HepG2 (cell line): ENCODE data around the gene DYNC1I2. TPM values are rescaled to one million over a fixed set of nuclear protein-coding genes. Genes with fewer than 3 reads are reported as not detected.
A peak's percentile ranks its signal among the peaks of the same experiment; 100 is the strongest.

Experiments used
- ATAC-seq: fragments of 200-7000 bp; cut with Tn5 transposase; 3 replicates; pipeline ENCODE4 v1.9.1; 2020; ENCODE audit warnings: mild to moderate bottlenecking, moderate library complexity
- BruUV-seq: library from RNA; stranded (reverse); fragments of 400-500 nt; replicated peaks from 2 replicates; lab custom pipeline; 2021; lab: Mats Ljungman, UMichigan
- CTCF ChIA-PET: fragments of 300-600 bp; formaldehyde crosslinking; extraction: SDS; loops from one replicate; lab custom pipeline; 2021; ENCODE audit warnings: low total read pairs, inconsistent platforms, low intra/inter-chr PET ratio; lab: Yijun Ruan, JAX
- POLR2A ChIA-PET: fragments of 350-600 bp; sonication (Branson Sonifier 250); formaldehyde crosslinking; loops from one replicate; lab custom pipeline; 2020; ENCODE audit warnings: antibody characterized with exemption, inconsistent platforms; lab: Yijun Ruan, JAX
- DNase-seq: peaks from one replicate; pipeline ENCODE4 v3.0.0-alpha.2; 2015; ENCODE audit warnings: low spot score
- FAIRE-seq: peaks from 3 replicates; lab custom pipeline; 2011; peaks lifted over from hg19 to GRCh38; lab: Jason Lieb, UNC
- H2AFZ ChIP-seq: one replicate; pipeline ENCODE4 v1.6.1; 2011; ENCODE audit warnings: low read length, inconsistent platforms
- H3K27ac ChIP-seq: fragments of 300-600 bp; 3 replicates; pipeline ENCODE4 v1.8.0; 2011; ENCODE audit warnings: mixed run types, mild to moderate bottlenecking, mixed read lengths, low read length, inconsistent platforms; ENCODE audit not compliant: insufficient read depth; ENCODE audit errors: extremely low read length
- H3K27me3 ChIP-seq, 2 experiments: fragments of 200-600 bp in 1 of 2; 2 replicates in 1 of 2; 3 replicates in 1 of 2; pipeline versions ENCODE4 v1.6.0 to v1.8.0; 2011; ENCODE audit warnings: low read length in 2 of 2, mild to moderate bottlenecking in 2 of 2, moderate library complexity in 2 of 2, inconsistent platforms in 1 of 2; ENCODE audit not compliant: insufficient read depth in 2 of 2, control insufficient read depth in 1 of 2
- H3K36me3 ChIP-seq, 2 experiments: fragments of 200-600 bp in 1 of 2; replicated peaks in 1 of 2; 2 replicates in 1 of 2; 3 replicates in 1 of 2; pipeline versions ENCODE4 v1.5.1 to v1.8.0; 2011; ENCODE audit warnings: low read length in 2 of 2, inconsistent platforms in 1 of 2; ENCODE audit not compliant: insufficient read depth in 2 of 2, control insufficient read depth in 1 of 2
- H3K4me1 ChIP-seq: 2 replicates; pipeline ENCODE4 v1.5.1; 2012; ENCODE audit warnings: low read length, inconsistent platforms; ENCODE audit not compliant: insufficient read depth
- H3K4me2 ChIP-seq: 2 replicates; pipeline ENCODE4 v1.6.0; 2011; ENCODE audit warnings: low read depth, low read length, inconsistent platforms
- H3K4me3 ChIP-seq, 3 experiments: fragments of 200-600 bp in 1 of 3; sonication (generic), shearing (Covaris generic) in 1 of 3; replicated peaks in 1 of 3; 2 replicates each; pipeline ENCODE4 v1.5.1; 2011 to 2016; ENCODE audit warnings: low read length in 3 of 3, inconsistent platforms in 2 of 3, low read depth in 2 of 3, mild to moderate bottlenecking in 2 of 3, control low read depth in 1 of 3, mixed read lengths in 1 of 3; ENCODE audit not compliant: insufficient read depth in 1 of 3
- H3K79me2 ChIP-seq: one replicate; pipeline ENCODE4 v1.6.1; 2011; ENCODE audit warnings: low read length, inconsistent platforms; ENCODE audit not compliant: insufficient read depth
- H3K9ac ChIP-seq: 2 replicates; pipeline ENCODE4 v1.6.0; 2011; ENCODE audit warnings: mild to moderate bottlenecking, low read depth, low read length, inconsistent platforms; ENCODE audit not compliant: insufficient read depth
- H3K9me3 ChIP-seq: 2 replicates; pipeline ENCODE4 v1.5.1; 2012; ENCODE audit warnings: mild to moderate bottlenecking, low read length
- H4K20me1 ChIP-seq: 2 replicates; pipeline ENCODE4 v1.6.0; 2011; ENCODE audit warnings: inconsistent platforms, mild to moderate bottlenecking, low read length, moderate library complexity; ENCODE audit not compliant: insufficient read depth
- ARNTL ChIP-seq: sonication (generic); formaldehyde crosslinking; IDR thresholded peaks from 2 replicates; pipeline ENCODE4 v1.4.0; 2020; ENCODE audit warnings: mild to moderate bottlenecking, missing genetic modification reagents
- CBX1 ChIP-seq: IDR thresholded peaks from one replicate; pipeline ENCODE4 v1.6.1; 2016; ENCODE audit warnings: antibody characterized with exemption, low read depth
- ERF ChIP-seq: IDR thresholded peaks from 2 replicates; pipeline ENCODE4 v1.6.1; 2018; ENCODE audit warnings: missing biosample characterization, missing genetic modification reagents
- FOXA3 ChIP-seq: IDR thresholded peaks from 2 replicates; pipeline ENCODE4 v1.6.1; 2016; ENCODE audit warnings: missing genetic modification reagents, missing compliant biosample characterization
- HIVEP1 ChIP-seq: sonication (generic); formaldehyde crosslinking; IDR thresholded peaks from 2 replicates; pipeline ENCODE4 v1.4.0; 2020; ENCODE audit warnings: mild to moderate bottlenecking, missing genetic modification reagents
- KDM5B ChIP-seq: sonication (generic); formaldehyde crosslinking; IDR thresholded peaks from 2 replicates; pipeline ENCODE4 v1.4.0; 2020; ENCODE audit warnings: missing genetic modification reagents, mild to moderate bottlenecking, borderline replicate concordance
- MXD3 ChIP-seq: IDR thresholded peaks from 2 replicates; pipeline ENCODE4 v1.6.1; 2016; ENCODE audit warnings: mild to moderate bottlenecking, missing biosample characterization, missing genetic modification reagents
- RCOR2 ChIP-seq: IDR thresholded peaks from 2 replicates; pipeline ENCODE4 v1.6.1; 2016; ENCODE audit warnings: missing biosample characterization, missing genetic modification reagents
- SMAD9 ChIP-seq: sonication (generic); formaldehyde crosslinking; IDR thresholded peaks from 2 replicates; pipeline ENCODE4 v1.5.1; 2020; ENCODE audit warnings: mild to moderate bottlenecking, missing genetic modification reagents
- SP140L ChIP-seq: sonication (generic); formaldehyde crosslinking; IDR thresholded peaks from 2 replicates; pipeline ENCODE4 v1.4.0; 2020; ENCODE audit warnings: missing genetic modification reagents, borderline replicate concordance
- SP2 ChIP-seq: sonication (generic); formaldehyde crosslinking; IDR thresholded peaks from 2 replicates; pipeline ENCODE4 v1.5.1; 2020; ENCODE audit warnings: mild to moderate bottlenecking, missing genetic modification reagents
- ZBTB38 ChIP-seq: sonication (generic); formaldehyde crosslinking; IDR thresholded peaks from 2 replicates; pipeline ENCODE4 v1.5.1; 2020; ENCODE audit warnings: mild to moderate bottlenecking, missing genetic modification reagents
- ZMYM3 ChIP-seq: sonication (generic); formaldehyde crosslinking; IDR thresholded peaks from 2 replicates; pipeline ENCODE4 v1.5.1; 2020; ENCODE audit warnings: mild to moderate bottlenecking, missing genetic modification reagents
- ZNF207 ChIP-seq: fragments of 450-650 bp; IDR thresholded peaks from 2 replicates; pipeline ENCODE4 v1.6.1; 2016; ENCODE audit warnings: antibody characterized with exemption, borderline replicate concordance
- ZSCAN22 ChIP-seq: sonication (generic); formaldehyde crosslinking; IDR thresholded peaks from 2 replicates; pipeline ENCODE4 v1.4.0; 2020; ENCODE audit warnings: mild to moderate bottlenecking, missing genetic modification reagents
- ZUFSP ChIP-seq: sonication (generic); formaldehyde crosslinking; IDR thresholded peaks from 2 replicates; pipeline ENCODE4 v1.9.0; 2021; ENCODE audit warnings: missing genetic modification reagents, mild to moderate bottlenecking, borderline replicate concordance
- WGBS: methylation state at CpG from one replicate; pipeline ENCODE4 v1.1.6; 2017; ENCODE audit warnings: low lambda C conversion rate; 5-methylcytosine and 5-hydroxymethylcytosine counted together
- in situ Hi-C: cut with HindIII; loops from 2 replicates; pipeline ENCODE4 v1.10.0; 2017; ENCODE audit warnings: low pct_unique_long_range_greater_than_20kb; ENCODE audit not compliant: extremely low pct_ligation_motif_present
- intact Hi-C: fragments of 100-400 bp; cut with micrococcal nuclease; formaldehyde crosslinking; loops from one replicate; pipeline ENCODE4 v1.10.0; 2022; ENCODE audit not compliant: unreplicated experiment
- polyA plus RNA-seq, 8 experiments: library from polyadenylated mRNA; depleted of rRNA in 3 of 8; stranded (reverse) in 7 of 8; unstranded in 1 of 8; fragments of >200 nt; fragmentation: Illumina TruSeq in 4 of 8; extraction: Trizol in 4 of 8; gene quantifications; 2 replicates each; pipeline versions ENCODE4 v1.2.1 to v1.2.3, GENCODE V29; 2011 to 2016; ENCODE audit warnings: low read depth in 4 of 8, missing spikeins in 1 of 8, mixed read lengths in 1 of 8; ENCODE audit not compliant: insufficient read depth in 1 of 8
- total RNA-seq, 5 experiments: library from RNA; depleted of rRNA; stranded (reverse); fragments of >200 nt; fragmentation: Illumina TruSeq; extraction: Trizol; gene quantifications; 2 replicates each; pipeline ENCODE4 v1.2.3, GENCODE V29; 2016; ENCODE audit warnings: low read depth in 1 of 5
- TF ChIP-seq, protein P1 (sequence below): sonication (generic); formaldehyde crosslinking; IDR thresholded peaks from 2 replicates; pipeline ENCODE4 v1.4.0; 2020; ENCODE audit warnings: missing genetic modification reagents, mild to moderate bottlenecking, borderline replicate concordance

Gene DYNC1I2
- total and polyA plus RNA-seq, 2 of the 13 experiments (the other 11 are each of a cell fraction or from before 2014, with no cell fraction given) = 84.0 to 99.8 TPM

DNA sequence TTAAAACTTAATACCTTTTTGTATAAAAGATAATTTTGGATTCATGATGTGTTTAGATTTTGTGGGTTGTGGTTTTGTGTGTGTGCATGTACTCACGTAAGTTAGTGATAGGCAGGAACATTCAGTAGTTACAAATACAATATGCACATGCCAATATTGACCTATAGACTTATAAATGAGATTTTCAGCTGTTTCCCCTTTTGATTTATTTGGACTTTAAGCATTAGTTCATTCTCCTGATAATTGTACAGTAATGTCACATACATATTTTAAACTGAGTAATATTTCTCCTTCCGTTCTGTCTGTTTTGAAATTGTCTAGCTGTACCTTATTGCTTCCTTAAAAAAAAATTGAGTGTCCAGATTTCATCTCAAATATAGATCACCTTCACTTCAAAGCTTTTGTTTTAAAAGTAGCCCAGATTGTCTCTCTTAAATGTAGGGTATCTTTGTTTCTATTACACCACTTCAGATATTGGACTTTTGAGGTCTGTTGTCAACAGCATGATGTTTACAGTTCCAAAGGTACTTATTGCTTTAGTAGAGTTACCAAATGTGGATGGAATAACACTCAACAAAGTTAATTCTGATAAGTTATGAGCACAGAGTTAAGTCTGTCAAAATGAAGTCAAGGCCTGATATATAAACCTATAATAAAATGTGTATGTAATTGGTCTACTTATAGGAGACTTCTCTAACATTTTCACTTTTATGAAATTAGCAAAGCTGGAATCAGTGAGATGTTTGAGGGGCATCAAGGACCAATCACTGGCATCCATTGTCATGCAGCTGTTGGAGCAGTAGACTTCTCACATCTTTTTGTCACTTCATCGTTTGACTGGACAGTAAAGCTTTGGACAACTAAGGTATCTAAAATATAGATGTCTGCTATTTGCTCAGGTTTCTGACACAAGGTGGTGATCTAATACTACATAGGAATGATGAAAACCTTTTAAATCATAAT lies 42.0 kb downstream of the DYNC1I2 start:
- peak overlapping the region; percentile 65 for H3K27ac ChIP-seq
- in situ Hi-C loops = no loop called here
- peak overlapping the region; percentile 29 for H3K4me2 ChIP-seq
- intact Hi-C loops = loop anchor here (5.0 to 10.0 kb wide), 2 partner anchors 56 to 78 kb away; no protein-coding TSS in a partner anchor
- no TSS peak for BruUV-seq
- peaks cover 3 to 54% of the 10 kb centered on the region in 2 experiments for H3K36me3 ChIP-seq
- H2AFZ ChIP-seq = no peak overlapping the region
- no peaks in the 10 kb centered on the region for H4K20me1 ChIP-seq
- ChIA-PET CTCF (no interaction called here), POLR2A (interaction anchor here (0.7 to 1.8 kb wide), 6 partner anchors 33 to 374 kb away, joined by 3 to 8 read pairs (median 3); partner anchors contain the start of genes DLX1 and DLX2)
- DNase-seq (peak; percentile 88), FAIRE-seq (no peak), ATAC-seq (peak; percentile 97)
- H3K9me3 ChIP-seq = no peaks in the 10 kb centered on the region
- WGBS = 17% methylated on average over 3 of the region's 3 CpGs
- no peaks in the 10 kb centered on the region for H3K27me3 ChIP-seq
- H3K4me3 ChIP-seq = no peak overlapping the region
- no peak overlapping the region; the same call in 1 of the 2 replicates for H3K9ac ChIP-seq
- peaks cover 36% of the 10 kb centered on the region for H3K4me1 ChIP-seq
- no peaks in the 10 kb centered on the region for H3K79me2 ChIP-seq
- TF ChIP-seq SMAD9 (CRISPR knock-in tag) = no peak
- no peak for TF ChIP-seq MXD3 (CRISPR knock-in tag)
- TF ChIP-seq CBX1 = no peak
- TF ChIP-seq HIVEP1 (CRISPR knock-in tag) = no peak
- no peak for TF ChIP-seq ARNTL
- TF ChIP-seq, protein P1, sequence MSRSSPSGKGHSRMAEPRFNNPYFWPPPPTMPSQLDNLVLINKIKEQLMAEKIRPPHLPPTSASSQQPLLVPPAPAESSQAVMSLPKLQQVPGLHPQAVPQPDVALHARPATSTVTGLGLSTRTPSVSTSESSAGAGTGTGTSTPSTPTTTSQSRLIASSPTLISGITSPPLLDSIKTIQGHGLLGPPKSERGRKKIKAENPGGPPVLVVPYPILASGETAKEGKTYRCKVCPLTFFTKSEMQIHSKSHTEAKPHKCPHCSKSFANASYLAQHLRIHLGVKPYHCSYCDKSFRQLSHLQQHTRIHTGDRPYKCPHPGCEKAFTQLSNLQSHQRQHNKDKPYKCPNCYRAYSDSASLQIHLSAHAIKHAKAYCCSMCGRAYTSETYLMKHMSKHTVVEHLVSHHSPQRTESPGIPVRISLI (CRISPR knock-in tag) = peak; percentile 78; the same call in 1 of the 2 replicates
- TF ChIP-seq ZBTB38 = no peak
- peak; percentile 30; the same call in 1 of the 2 replicates for TF ChIP-seq ERF (CRISPR knock-in tag)
- TF ChIP-seq ZSCAN22 = no peak
- TF ChIP-seq ZMYM3 (CRISPR knock-in tag) = no peak
- TF ChIP-seq ZNF207 = no peak
- no peak for TF ChIP-seq ZUFSP
- no peak for TF ChIP-seq KDM5B (CRISPR knock-in tag)
- TF ChIP-seq RCOR2 (CRISPR knock-in tag) = peak; percentile 73
- no peak for TF ChIP-seq SP2
- TF ChIP-seq FOXA3 (CRISPR knock-in tag) = peak; percentile 99
- no peak for TF ChIP-seq SP140L (CRISPR knock-in tag)
